Caco-2 (cell line): ENCODE results near the gene FOXP1. TPM values are rescaled to one million over a fixed set of nuclear protein-coding genes. Genes with fewer than 3 reads are reported as not detected.

Experiments
- BruUV-seq: library from RNA; stranded (reverse); fragments of 400-500 nt; replicated peaks from 2 replicates; lab custom pipeline; 2021; lab: Mats Ljungman, UMichigan
- CTCF ChIA-PET: fragments of 300-600 bp; sonication (Branson Sonifier 250); formaldehyde crosslinking; loops from one replicate; lab custom pipeline; 2022; ENCODE audit warnings: antibody characterized with exemption; lab: Charles Lee
- POLR2A ChIA-PET: fragments of 300-600 bp; sonication (Branson Sonifier 250); formaldehyde crosslinking; loops from one replicate; lab custom pipeline; 2022; ENCODE audit warnings: antibody characterized with exemption; lab: Charles Lee
- DNase-seq, 2 experiments: peaks; one replicate each; pipeline versions ENCODE4 v3.0.0 to v3.0.0-alpha.2; 2020 to 2022
- H3K27me3 ChIP-seq: replicated peaks from 2 replicates; pipeline ENCODE4 v1.6.0; 2011; ENCODE audit warnings: low read length; ENCODE audit not compliant: control insufficient read depth, insufficient read depth
- H3K36me3 ChIP-seq: 2 replicates; pipeline ENCODE4 v1.5.1; 2011; ENCODE audit warnings: low read length; ENCODE audit not compliant: control insufficient read depth, insufficient read depth
- H3K4me1 ChIP-seq: fragments of 250-450 bp; sonication (Bioruptor Pico); 2 replicates; pipeline ENCODE4 v1.5.1; 2020; ENCODE audit warnings: mild to moderate bottlenecking
- H3K4me3 ChIP-seq: 2 replicates; pipeline ENCODE4 v1.5.1; 2011; ENCODE audit warnings: low read depth, mild to moderate bottlenecking, control low read depth, low read length
- H3K9me3 ChIP-seq: fragments of 250-450 bp; sonication (Bioruptor Pico); 2 replicates; pipeline ENCODE4 v1.5.1; 2020; ENCODE audit warnings: mild to moderate bottlenecking, moderate library complexity
- H3K27ac Mint-ChIP-seq: one replicate; pipeline ENCODE4 v1.8.0; 2022; ENCODE audit warnings: mixed read lengths; ENCODE audit not compliant: unreplicated experiment
- H3K27me3 Mint-ChIP-seq: one replicate; pipeline ENCODE4 v1.8.0; 2022; ENCODE audit warnings: mixed read lengths; ENCODE audit not compliant: insufficient read depth, unreplicated experiment
- H3K36me3 Mint-ChIP-seq: one replicate; pipeline ENCODE4 v1.8.0; 2022; ENCODE audit warnings: mild to moderate bottlenecking, mixed read lengths; ENCODE audit not compliant: insufficient read depth, unreplicated experiment
- H3K4me1 Mint-ChIP-seq: one replicate; pipeline ENCODE4 v1.8.0; 2022; ENCODE audit warnings: low read depth, mixed read lengths; ENCODE audit not compliant: unreplicated experiment
- H3K4me3 Mint-ChIP-seq: one replicate; pipeline ENCODE4 v1.8.0; 2022; ENCODE audit warnings: mild to moderate bottlenecking, moderate library complexity, mixed read lengths; ENCODE audit not compliant: unreplicated experiment
- H3K9me3 Mint-ChIP-seq: one replicate; pipeline ENCODE4 v1.8.0; 2022; ENCODE audit warnings: mixed read lengths; ENCODE audit not compliant: unreplicated experiment
- CTCF ChIP-seq, 2 experiments: fragments of 200-600 bp in 1 of 2; IDR thresholded peaks; 1 replicate in 1 of 2; 2 replicates in 1 of 2; pipeline versions ENCODE4 v1.5.1 to v1.8.0; 2011 to 2022; ENCODE audit warnings: antibody characterized with exemption in 1 of 2, control low read depth in 1 of 2, inconsistent platforms in 1 of 2, low read depth in 1 of 2, low read length in 1 of 2, mild to moderate bottlenecking in 1 of 2, moderate library complexity in 1 of 2; ENCODE audit not compliant: insufficient read depth in 1 of 2, severe bottlenecking in 1 of 2, unreplicated experiment in 1 of 2
- intact Hi-C: fragments of 100-400 bp; cut with micrococcal nuclease; formaldehyde crosslinking; loops from one replicate; pipeline ENCODE4 v1.10.0; 2022; ENCODE audit not compliant: unreplicated experiment
- total RNA-seq: library from RNA; stranded (reverse); gene quantifications from 2 replicates; pipeline ENCODE4 v1.2.3, GENCODE V29; 2022

Gene FOXP1
- total RNA-seq, 1 experiment from 2014 or later = 131 TPM

- H3K9me3 Mint-ChIP-seq = peaks cover 9% of the 10 kb centered on the region
- H3K36me3 Mint-ChIP-seq = peaks cover 10% of the 10 kb centered on the region
- POLR2A ChIA-PET = no interaction called here
- no peaks in the 10 kb centered on the region for H3K4me1 ChIP-seq
- no peaks in the 10 kb centered on the region for H3K27me3 Mint-ChIP-seq
- H3K4me3 Mint-ChIP-seq = no peak overlapping the region
- H3K27ac Mint-ChIP-seq = no peak overlapping the region
- no peak overlapping the region for H3K4me3 ChIP-seq
- no peaks in the 10 kb centered on the region for H3K9me3 ChIP-seq
- CTCF ChIA-PET = no interaction called here
- H3K4me1 Mint-ChIP-seq = no peaks in the 10 kb centered on the region
- no peaks in the 10 kb centered on the region for H3K27me3 ChIP-seq
- BruUV-seq = no TSS peak
- no peaks in the 10 kb centered on the region; the same call in none of the 2 replicates for H3K36me3 ChIP-seq
- intact Hi-C loops = no loop called here
- TF ChIP-seq CTCF (IDR thresholded peaks at IDR 0.05; ENCODE audit: insufficient read depth in 1 of 2, low read depth in 1 of 2, low read length in 1 of 2, severe bottlenecking in 1 of 2, unreplicated experiment in 1 of 2) = no peak
- no peak for DNase-seq
Measured at GRCh38 chr3:71489315-71489761, 94.2 kb downstream of the FOXP1 start.

GRCh38 chr3:71488882-71489281 is 94.6 kb downstream of the FOXP1 start:
- no peaks in the 10 kb centered on the region for H3K27me3 ChIP-seq
- no peaks in the 10 kb centered on the region for H3K27me3 Mint-ChIP-seq
- TF ChIP-seq CTCF (IDR thresholded peaks at IDR 0.05; ENCODE audit: insufficient read depth in 1 of 2, low read depth in 1 of 2, low read length in 1 of 2, severe bottlenecking in 1 of 2, unreplicated experiment in 1 of 2) = no peak
- CTCF ChIA-PET = no interaction called here
- no peak for DNase-seq
- no peaks in the 10 kb centered on the region for H3K9me3 ChIP-seq
- no peaks in the 10 kb centered on the region for H3K4me1 ChIP-seq
- BruUV-seq = no TSS peak
- H3K36me3 Mint-ChIP-seq = peaks cover 10% of the 10 kb centered on the region
- no peaks in the 10 kb centered on the region for H3K4me1 Mint-ChIP-seq
- intact Hi-C loops = no loop called here
- no peak overlapping the region for H3K4me3 Mint-ChIP-seq
- no peak overlapping the region for H3K27ac Mint-ChIP-seq
- no peaks in the 10 kb centered on the region; the same call in none of the 2 replicates for H3K36me3 ChIP-seq
- no peak overlapping the region for H3K4me3 ChIP-seq
- POLR2A ChIA-PET = no interaction called here
- peaks cover 9% of the 10 kb centered on the region for H3K9me3 Mint-ChIP-seq

GRCh38 chr3:71488391-71488809 is 95.1 kb downstream of the FOXP1 start:
- Mint-ChIP-seq H3K36me3 (peaks cover 10% of the 10 kb centered on the region), H3K9me3 (peaks cover 9% of the 10 kb centered on the region), H3K27ac (no peak overlapping the region), H3K27me3 (no peaks in the 10 kb centered on the region), H3K4me1 (no peaks in the 10 kb centered on the region), H3K4me3 (no peak overlapping the region)
- ChIA-PET CTCF (no interaction called here), POLR2A (no interaction called here)
- DNase-seq = no peak
- Histone ChIP-seq H3K4me3 (no peak overlapping the region), H3K4me1 (no peaks in the 10 kb centered on the region), H3K9me3 (no peaks in the 10 kb centered on the region), H3K36me3 (no peaks in the 10 kb centered on the region; the same call in none of the 2 replicates), H3K27me3 (no peaks in the 10 kb centered on the region)
- intact Hi-C loops = no loop called here
- no TSS peak for BruUV-seq
- no peak for TF ChIP-seq CTCF (IDR thresholded peaks at IDR 0.05; ENCODE audit: insufficient read depth in 1 of 2, low read depth in 1 of 2, low read length in 1 of 2, severe bottlenecking in 1 of 2, unreplicated experiment in 1 of 2)
